AG04450 (cell line): ENCODE results near the gene PPA2. TPM values are rescaled to one million over a fixed set of nuclear protein-coding genes. Genes with fewer than 3 reads are reported as not detected.

Source experiments
- CTCF ChIA-PET: fragments of 300-600, 350-600 bp; formaldehyde crosslinking; extraction: SDS; loops from one replicate; lab custom pipeline; 2022; ENCODE audit warnings: antibody characterized with exemption, inconsistent platforms; lab: Charles Lee
- POLR2A ChIA-PET: fragments of 350-600 bp; formaldehyde crosslinking; extraction: SDS; loops from one replicate; lab custom pipeline; 2021; ENCODE audit warnings: antibody characterized with exemption, inconsistent platforms; lab: Yijun Ruan, JAX
- DNase-seq: peaks from one replicate; pipeline ENCODE4 v3.0.0-alpha.2; 2011; ENCODE audit warnings: low read depth, low spot score
- H3K27ac ChIP-seq: one replicate; pipeline ENCODE4 v1.5.1; 2012; ENCODE audit warnings: low read depth, low read length, control low read depth
- H3K27me3 ChIP-seq: one replicate; pipeline ENCODE4 v1.6.0; 2012; ENCODE audit warnings: low read length; ENCODE audit not compliant: control insufficient read depth, insufficient read depth
- H3K4me3 ChIP-seq: 2 replicates; pipeline ENCODE4 v1.5.1; 2011; ENCODE audit warnings: mild to moderate bottlenecking, low read depth, low read length, control low read depth
- H3K9me3 ChIP-seq: 2 replicates; pipeline ENCODE4 v1.5.1; 2012; ENCODE audit warnings: low read length; ENCODE audit not compliant: control insufficient read depth, insufficient read depth
- polyA minus RNA-seq: library from RNA; depleted of rRNA, polyadenylated mRNA; stranded (reverse); fragments of >200 nt; gene quantifications from 2 replicates; pipeline ENCODE4 v1.2.3, GENCODE V29; 2011; rRNA and poly(A)+ RNA removed
- polyA plus RNA-seq: library from polyadenylated mRNA; depleted of rRNA; stranded (reverse); fragments of >200 nt; gene quantifications from 2 replicates; pipeline ENCODE4 v1.2.3, GENCODE V29; 2011; rRNA removed
- TF ChIP-seq, protein P1 (sequence below): IDR thresholded peaks from 2 replicates; pipeline ENCODE4 v1.5.1; 2011; ENCODE audit warnings: low read depth, low read length, control low read depth, inconsistent platforms

Gene PPA2
- polyA plus RNA-seq, result 88.4 and 127 TPM in 2 replicates
- polyA minus RNA-seq, result 24.9 and 35.8 TPM in 2 replicates

- CTCF ChIA-PET, result interaction anchor here (0.7 to 3.1 kb wide), 75 partner anchors 9 to 884 kb away, joined by 3 to 38 read pairs (median 4); partner anchors contain the start of gene TET2
- peak within 1 kb of the TSS; percentile 96 for H3K27ac ChIP-seq
- TF ChIP-seq, protein P1, sequence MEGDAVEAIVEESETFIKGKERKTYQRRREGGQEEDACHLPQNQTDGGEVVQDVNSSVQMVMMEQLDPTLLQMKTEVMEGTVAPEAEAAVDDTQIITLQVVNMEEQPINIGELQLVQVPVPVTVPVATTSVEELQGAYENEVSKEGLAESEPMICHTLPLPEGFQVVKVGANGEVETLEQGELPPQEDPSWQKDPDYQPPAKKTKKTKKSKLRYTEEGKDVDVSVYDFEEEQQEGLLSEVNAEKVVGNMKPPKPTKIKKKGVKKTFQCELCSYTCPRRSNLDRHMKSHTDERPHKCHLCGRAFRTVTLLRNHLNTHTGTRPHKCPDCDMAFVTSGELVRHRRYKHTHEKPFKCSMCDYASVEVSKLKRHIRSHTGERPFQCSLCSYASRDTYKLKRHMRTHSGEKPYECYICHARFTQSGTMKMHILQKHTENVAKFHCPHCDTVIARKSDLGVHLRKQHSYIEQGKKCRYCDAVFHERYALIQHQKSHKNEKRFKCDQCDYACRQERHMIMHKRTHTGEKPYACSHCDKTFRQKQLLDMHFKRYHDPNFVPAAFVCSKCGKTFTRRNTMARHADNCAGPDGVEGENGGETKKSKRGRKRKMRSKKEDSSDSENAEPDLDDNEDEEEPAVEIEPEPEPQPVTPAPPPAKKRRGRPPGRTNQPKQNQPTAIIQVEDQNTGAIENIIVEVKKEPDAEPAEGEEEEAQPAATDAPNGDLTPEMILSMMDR, result no peak
- no peaks in the 10 kb centered on the region for H3K9me3 ChIP-seq
- peak within 1 kb of the TSS; percentile 81 for H3K4me3 ChIP-seq
- no peaks in the 10 kb centered on the region for H3K27me3 ChIP-seq
- DNase-seq, result peak; percentile 71
- POLR2A ChIA-PET, result interaction anchor here (0.6 to 1.6 kb wide), 9 partner anchors 16 to 1046 kb away, joined by 3 to 6 read pairs (median 3); partner anchors contain the start of gene TET2
These were observed at the start of gene PPA2 for GRCh38 chr4:105473324-105474098. PPA2 (minus strand) TSS chr4:105474062; CDS start chr4:105474050, 12 bp downstream.

- ChIA-PET POLR2A (no interaction called here), CTCF (interaction anchor here (0.5 to 1.6 kb wide), 17 partner anchors 11 to 680 kb away, joined by 3 to 10 read pairs (median 4); partner anchors contain the start of genes GSTCD, INTS12 and PPA2)
- no peaks in the 10 kb centered on the region for H3K27me3 ChIP-seq
- H3K9me3 ChIP-seq, result no peaks in the 10 kb centered on the region
- H3K27ac ChIP-seq, result no peak overlapping the region
- DNase-seq, result peak; percentile 11
- no peak overlapping the region for H3K4me3 ChIP-seq
- TF ChIP-seq, protein P1, result peak; percentile 71
These were observed 47.2 kb upstream of the PPA2 start for GRCh38 chr4:105520819-105521790.

DNA sequence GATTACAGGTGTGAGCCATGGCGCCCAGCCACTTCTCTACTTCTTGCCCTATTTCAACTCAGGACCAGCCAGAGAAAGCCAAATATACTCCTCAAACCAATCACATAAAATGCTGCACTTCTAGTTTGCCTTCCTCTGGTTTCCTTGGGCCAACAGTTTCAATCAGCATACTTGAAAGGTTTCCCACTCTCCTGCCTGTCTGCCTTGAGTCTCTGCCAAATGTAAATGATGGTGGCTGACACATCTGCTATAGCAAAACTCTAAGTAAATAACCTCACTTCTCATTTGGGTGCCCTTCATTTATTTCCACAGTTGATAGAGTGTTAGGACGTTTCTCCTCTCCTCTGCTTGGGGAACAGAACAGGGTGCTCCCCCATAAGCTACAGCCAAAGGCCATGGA, 36.4 kb upstream of the PPA2 start:
- TF ChIP-seq, protein P1, result no peak
- no peak for DNase-seq
- H3K4me3 ChIP-seq, result no peak overlapping the region
- no peaks in the 10 kb centered on the region for H3K27me3 ChIP-seq
- H3K27ac ChIP-seq, result no peak overlapping the region
- CTCF ChIA-PET, result no interaction called here
- POLR2A ChIA-PET, result no interaction called here
- H3K9me3 ChIP-seq, result no peaks in the 10 kb centered on the region

- Histone ChIP-seq H3K27ac (no peak overlapping the region), H3K27me3 (no peaks in the 10 kb centered on the region), H3K9me3 (no peaks in the 10 kb centered on the region), H3K4me3 (no peak overlapping the region)
- POLR2A ChIA-PET, result no interaction called here
- CTCF ChIA-PET, result no interaction called here
- no peak for DNase-seq
- TF ChIP-seq, protein P1, result no peak
These were observed 35.9 kb upstream of the PPA2 start for GRCh38 chr4:105509714-105510113.
